SK-N-SH (cell line): Measurements from ENCODE around the gene ARHGAP26. TPM values are rescaled to one million over a fixed set of nuclear protein-coding genes. Genes with fewer than 3 reads are reported as not detected.

ENCODE experiments used
- CTCF ChIA-PET: fragments of 300-600, 350-600 bp; formaldehyde crosslinking; extraction: SDS; loops from one replicate; lab custom pipeline; 2021; lab: Yijun Ruan, JAX
- POLR2A ChIA-PET: fragments of 350-600 bp; sonication (Branson Sonifier 250); formaldehyde crosslinking; extraction: SDS; loops from one replicate; lab custom pipeline; 2020; ENCODE audit warnings: antibody characterized with exemption, inconsistent platforms; lab: Yijun Ruan, JAX
- DNase-seq: peaks from one replicate; pipeline ENCODE4 v3.0.0; 2012
- H2AFZ ChIP-seq: fragments of 200-600 bp; sonication (generic); 2 replicates; pipeline ENCODE4 v1.8.1; 2016; ENCODE audit warnings: antibody characterized with exemption, mild to moderate bottlenecking, low read depth
- H3F3A ChIP-seq: fragments of 200-600 bp; sonication (generic); replicated peaks from 2 replicates; pipeline ENCODE3; 2016; ENCODE audit warnings: antibody characterized with exemption, mild to moderate bottlenecking; ENCODE audit not compliant: insufficient read depth
- H3K27ac ChIP-seq, 2 experiments: fragments of 200-500 bp in 1 of 2; fragments of 200-600 bp in 1 of 2; sonication (Bioruptor generic) in 1 of 2; sonication (generic), shearing (Covaris generic) in 1 of 2; 2 replicates each; pipeline versions ENCODE4 v1.5.1 to v1.6.1; 2014 to 2016; ENCODE audit warnings: low read depth in 2 of 2, inconsistent platforms in 1 of 2, low read length in 1 of 2, mild to moderate bottlenecking in 1 of 2, mixed read lengths in 1 of 2
- H3K27me3 ChIP-seq: fragments of 200-600 bp; sonication (generic), shearing (Covaris generic); 2 replicates; pipeline ENCODE4 v1.6.1; 2016; ENCODE audit warnings: mixed run types; ENCODE audit not compliant: insufficient read depth
- H3K36me3 ChIP-seq, 2 experiments: fragments of 200-500 bp in 1 of 2; fragments of 200-600 bp in 1 of 2; sonication (Bioruptor generic) in 1 of 2; sonication (generic) in 1 of 2; replicated peaks in 1 of 2; 2 replicates each; pipeline versions ENCODE3 to v1.5.1; 2014 to 2016; ENCODE audit warnings: low read length in 1 of 2, mild to moderate bottlenecking in 1 of 2; ENCODE audit not compliant: insufficient read depth in 2 of 2, control insufficient read depth in 1 of 2
- H3K4me1 ChIP-seq, 2 experiments: fragments of 200-500 bp in 1 of 2; fragments of 200-600 bp in 1 of 2; sonication (Bioruptor generic) in 1 of 2; sonication (generic), shearing (Covaris generic) in 1 of 2; 2 replicates each; pipeline versions ENCODE4 v1.5.1 to v1.6.1; 2014 to 2016; ENCODE audit warnings: low read depth in 1 of 2, low read length in 1 of 2, mixed run types in 1 of 2; ENCODE audit not compliant: insufficient read depth in 2 of 2, control insufficient read depth in 1 of 2
- H3K4me2 ChIP-seq: fragments of 200-600 bp; sonication (generic), shearing (Covaris generic); 2 replicates; pipeline ENCODE4 v1.6.1; 2017; ENCODE audit warnings: mixed run types
- H3K4me3 ChIP-seq, 2 experiments: fragments of 200-500 bp in 1 of 2; fragments of 200-600 bp in 1 of 2; sonication (Bioruptor generic) in 1 of 2; sonication (generic), shearing (Covaris generic) in 1 of 2; 2 replicates each; pipeline versions ENCODE4 v1.5.1 to v1.8.1; 2014 to 2016; ENCODE audit warnings: low read depth in 2 of 2, inconsistent platforms in 1 of 2, low read length in 1 of 2, mild to moderate bottlenecking in 1 of 2, mixed read lengths in 1 of 2, moderate library complexity in 1 of 2
- H3K79me2 ChIP-seq: fragments of 200-600 bp; sonication (generic); 2 replicates; pipeline ENCODE4 v1.8.1; 2017; ENCODE audit warnings: mild to moderate bottlenecking; ENCODE audit not compliant: insufficient read depth
- H3K9ac ChIP-seq: fragments of 200-600 bp; sonication (generic); 2 replicates; pipeline ENCODE4 v1.6.1; 2017; ENCODE audit warnings: mixed run types
- H3K9me2 ChIP-seq: fragments of 200-600 bp; sonication (generic); 2 replicates; pipeline ENCODE4 v1.6.1; 2017; ENCODE audit warnings: mixed run types
- H3K9me3 ChIP-seq: fragments of 200-600 bp; sonication (generic); 2 replicates; pipeline ENCODE4 v1.6.1; 2017; ENCODE audit warnings: mixed run types, mild to moderate bottlenecking, moderate library complexity
- H4K20me1 ChIP-seq: fragments of 200-600 bp; sonication (generic); 2 replicates; pipeline ENCODE4 v1.6.1; 2017; ENCODE audit warnings: mild to moderate bottlenecking, mixed run types; ENCODE audit not compliant: insufficient read depth
- ELF1 ChIP-seq: IDR thresholded peaks from 2 replicates; pipeline ENCODE4 v1.4.0; 2012
- EP300 ChIP-seq, 2 experiments: IDR thresholded peaks; 2 replicates each; pipeline versions ENCODE4 v1.4.0 to v1.6.1; 2012; ENCODE audit warnings: borderline replicate concordance in 1 of 2, low read depth in 1 of 2, low read length in 1 of 2
- EZH2phosphoT487 ChIP-seq: fragments of 200-600 bp; sonication (generic); IDR thresholded peaks from 2 replicates; pipeline ENCODE4 v1.6.1; 2017; ENCODE audit warnings: low read depth, mixed run types, mild to moderate bottlenecking, antibody characterized with exemption, moderate library complexity, borderline replicate concordance
- FOSL2 ChIP-seq: IDR thresholded peaks from 2 replicates; pipeline ENCODE4 v1.4.0; 2012; ENCODE audit warnings: low read depth, mild to moderate bottlenecking, moderate library complexity, borderline replicate concordance
- FOXJ3 ChIP-seq: sonication (generic); formaldehyde crosslinking; IDR thresholded peaks from 2 replicates; pipeline ENCODE4 v1.5.1; 2020; ENCODE audit warnings: mild to moderate bottlenecking, missing genetic modification reagents
- FOXM1 ChIP-seq: IDR thresholded peaks from 2 replicates; pipeline ENCODE4 v1.4.0; 2012; ENCODE audit warnings: low read depth, mild to moderate bottlenecking
- GABPA ChIP-seq: IDR thresholded peaks from 2 replicates; pipeline ENCODE4 v1.4.0; 2012; ENCODE audit warnings: low read depth, mild to moderate bottlenecking
- GATA2 ChIP-seq: sonication (generic); formaldehyde crosslinking; IDR thresholded peaks from 2 replicates; pipeline ENCODE4 v1.5.0; 2020; ENCODE audit warnings: mild to moderate bottlenecking, missing genetic modification reagents
- MXI1 ChIP-seq: IDR thresholded peaks from 2 replicates; pipeline ENCODE4 v1.6.1; 2012; ENCODE audit warnings: mild to moderate bottlenecking, low read depth, low read length, improper control_type of control experiment
- NFIC ChIP-seq: IDR thresholded peaks from 2 replicates; pipeline ENCODE4 v1.4.0; 2012; ENCODE audit warnings: borderline replicate concordance
- POLR2AphosphoS5 ChIP-seq: IDR thresholded peaks from 2 replicates; pipeline ENCODE4 v1.6.1; 2012; ENCODE audit warnings: low read depth, low read length
- RAD21 ChIP-seq: IDR thresholded peaks from 2 replicates; pipeline ENCODE4 v1.6.1; 2012; ENCODE audit warnings: mild to moderate bottlenecking, low read length
- RFX5 ChIP-seq: IDR thresholded peaks from 2 replicates; pipeline ENCODE4 v1.6.1; 2012; ENCODE audit warnings: mild to moderate bottlenecking, improper control_type of control experiment, low read length
- RXRA ChIP-seq: IDR thresholded peaks from 2 replicates; pipeline ENCODE4 v1.4.0; 2012; ENCODE audit warnings: low read depth, mild to moderate bottlenecking, borderline replicate concordance
- SIN3A ChIP-seq: IDR thresholded peaks from 2 replicates; pipeline ENCODE4 v1.6.1; 2012; ENCODE audit warnings: low read depth, mild to moderate bottlenecking, low read length, moderate library complexity, borderline replicate concordance
- YY1 ChIP-seq: IDR thresholded peaks from 2 replicates; pipeline ENCODE4 v1.4.0; 2012; ENCODE audit warnings: low read depth, mild to moderate bottlenecking
- WGBS: methylation state at CpG from one replicate; pipeline ENCODE4 v1.1.6; 2017; ENCODE audit warnings: low lambda C conversion rate; 5-methylcytosine and 5-hydroxymethylcytosine counted together
- polyA plus RNA-seq, 3 experiments: library from polyadenylated mRNA; depleted of rRNA; stranded (reverse); fragments of >200 nt; gene quantifications; 2 replicates each; pipeline ENCODE4 v1.2.3, GENCODE V29; 2012
- TF ChIP-seq, protein P1 (sequence below): IDR thresholded peaks from 2 replicates; pipeline ENCODE4; 2012
- TF ChIP-seq, protein P2 (sequence below): IDR thresholded peaks from 2 replicates; pipeline ENCODE4 v1.6.1; 2012; ENCODE audit warnings: mild to moderate bottlenecking, low read depth, low read length, moderate library complexity
- TF ChIP-seq, protein P3 (sequence below): IDR thresholded peaks from 2 replicates; pipeline ENCODE4 v1.4.0; 2012; ENCODE audit warnings: low read depth, borderline replicate concordance

The ARHGAP26 gene
- polyA plus RNA-seq, 1 of the 3 experiments (the other 2 are of a cell fraction), result 6.1 TPM

DNA sequence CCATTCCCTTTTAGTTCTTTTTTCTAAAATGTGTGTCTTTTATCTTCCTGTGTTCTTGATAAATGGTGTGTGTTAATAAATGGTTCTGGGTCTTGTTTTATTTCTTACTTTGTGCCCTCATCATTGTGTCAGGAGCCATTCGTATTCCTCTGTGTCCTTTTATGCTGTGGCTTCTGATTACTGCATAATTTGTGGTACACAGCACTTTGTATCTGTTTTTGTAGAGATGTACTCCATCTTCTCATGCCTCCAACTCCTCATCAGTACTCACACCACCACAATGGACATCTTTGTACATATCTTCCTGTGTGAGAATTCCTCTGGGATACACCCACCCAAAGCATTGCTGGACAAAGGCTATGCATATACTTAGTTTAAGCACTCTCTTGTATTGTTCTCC lies 247.4 kb downstream of the ARHGAP26 start:
- Histone ChIP-seq H3K27me3 (no peaks in the 10 kb centered on the region), H3K36me3 (peaks cover 4 to 22% of the 10 kb centered on the region in 2 experiments), H3K9ac (no peak overlapping the region), H3K9me2 (no peaks in the 10 kb centered on the region), H3K4me3 (no peak overlapping the region), H3K27ac (no peak overlapping the region), H4K20me1 (no peaks in the 10 kb centered on the region)
- 100% methylated on average over 1 of the region's 1 CpG for WGBS
- TF ChIP-seq SIN3A, result no peak
- no peak for TF ChIP-seq POLR2AphosphoS5
- no peak for TF ChIP-seq GABPA
- TF ChIP-seq, protein P1, sequence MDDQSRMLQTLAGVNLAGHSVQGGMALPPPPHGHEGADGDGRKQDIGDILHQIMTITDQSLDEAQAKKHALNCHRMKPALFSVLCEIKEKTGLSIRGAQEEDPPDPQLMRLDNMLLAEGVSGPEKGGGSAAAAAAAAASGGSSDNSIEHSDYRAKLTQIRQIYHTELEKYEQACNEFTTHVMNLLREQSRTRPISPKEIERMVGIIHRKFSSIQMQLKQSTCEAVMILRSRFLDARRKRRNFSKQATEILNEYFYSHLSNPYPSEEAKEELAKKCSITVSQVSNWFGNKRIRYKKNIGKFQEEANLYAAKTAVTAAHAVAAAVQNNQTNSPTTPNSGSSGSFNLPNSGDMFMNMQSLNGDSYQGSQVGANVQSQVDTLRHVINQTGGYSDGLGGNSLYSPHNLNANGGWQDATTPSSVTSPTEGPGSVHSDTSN, result no peak
- no peak for TF ChIP-seq FOXM1
- TF ChIP-seq EP300 (IDR thresholded peaks at IDR 0.05; ENCODE audit: borderline replicate concordance in 1 of 2, low read depth in 1 of 2, low read length in 1 of 2), result no peak
- TF ChIP-seq FOSL2, result no peak
- TF ChIP-seq, all 33 proteins: peak for 0
- H3K79me2 ChIP-seq, result no peaks in the 10 kb centered on the region
- H3K4me2 ChIP-seq, result no peak overlapping the region
- no peaks in the 10 kb centered on the region for H3K9me3 ChIP-seq
- H3F3A ChIP-seq, result no peaks in the 10 kb centered on the region
- no peak for DNase-seq
- peaks cover 0 to 10% of the 10 kb centered on the region in 2 experiments; a peak in 1 of 4 replicates for H3K4me1 ChIP-seq
- ChIA-PET POLR2A (no interaction called here), CTCF (interaction anchor here (1.4 kb wide), 1 partner anchor 17 kb away, joined by 4 read pairs; no protein-coding TSS in a partner anchor)
- H2AFZ ChIP-seq, result no peak overlapping the region

DNA sequence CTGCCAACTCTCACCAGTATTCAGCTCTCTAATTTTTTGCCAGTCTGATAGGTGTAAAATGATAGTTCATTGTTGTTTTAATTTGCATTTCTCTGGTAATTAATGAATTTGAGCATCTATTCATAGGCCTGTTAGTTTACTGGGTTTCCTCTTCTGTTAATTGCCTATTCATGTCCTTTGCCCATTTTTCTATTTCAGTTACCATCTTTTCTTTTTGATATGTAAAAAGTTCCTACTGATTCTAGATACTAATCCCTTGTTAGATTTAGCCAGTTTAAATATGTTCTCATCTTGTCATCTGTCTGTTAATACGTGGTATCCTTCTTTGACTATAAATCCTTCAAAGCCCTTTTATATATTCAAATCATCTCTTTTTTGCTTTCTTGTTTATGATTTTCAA lies 247.8 kb downstream of the ARHGAP26 start:
- WGBS, result 92% methylated on average over 1 of the region's 1 CpG
- Histone ChIP-seq H3K4me2 (no peak overlapping the region), H3K9me3 (no peaks in the 10 kb centered on the region), H3K9me2 (no peaks in the 10 kb centered on the region), H3K27ac (no peak overlapping the region), H3K36me3 (peaks cover 4 to 22% of the 10 kb centered on the region in 2 experiments), H2AFZ (no peak overlapping the region), H3K9ac (no peak overlapping the region), H3K79me2 (no peaks in the 10 kb centered on the region), H4K20me1 (no peaks in the 10 kb centered on the region), H3K27me3 (no peaks in the 10 kb centered on the region), H3K4me3 (no peak overlapping the region), H3F3A (no peaks in the 10 kb centered on the region)
- DNase-seq, result no peak
- POLR2A ChIA-PET, result no interaction called here
- TF ChIP-seq GATA2 (CRISPR knock-in tag) (no peak), RFX5 (no peak), ELF1 (no peak), FOXJ3 (CRISPR knock-in tag) (no peak), EZH2phosphoT487 (no peak), MXI1 (no peak), POLR2AphosphoS5 (no peak), RAD21 (no peak), YY1 (no peak), RXRA (no peak), NFIC (no peak), SIN3A (no peak)
- TF ChIP-seq, protein P2, sequence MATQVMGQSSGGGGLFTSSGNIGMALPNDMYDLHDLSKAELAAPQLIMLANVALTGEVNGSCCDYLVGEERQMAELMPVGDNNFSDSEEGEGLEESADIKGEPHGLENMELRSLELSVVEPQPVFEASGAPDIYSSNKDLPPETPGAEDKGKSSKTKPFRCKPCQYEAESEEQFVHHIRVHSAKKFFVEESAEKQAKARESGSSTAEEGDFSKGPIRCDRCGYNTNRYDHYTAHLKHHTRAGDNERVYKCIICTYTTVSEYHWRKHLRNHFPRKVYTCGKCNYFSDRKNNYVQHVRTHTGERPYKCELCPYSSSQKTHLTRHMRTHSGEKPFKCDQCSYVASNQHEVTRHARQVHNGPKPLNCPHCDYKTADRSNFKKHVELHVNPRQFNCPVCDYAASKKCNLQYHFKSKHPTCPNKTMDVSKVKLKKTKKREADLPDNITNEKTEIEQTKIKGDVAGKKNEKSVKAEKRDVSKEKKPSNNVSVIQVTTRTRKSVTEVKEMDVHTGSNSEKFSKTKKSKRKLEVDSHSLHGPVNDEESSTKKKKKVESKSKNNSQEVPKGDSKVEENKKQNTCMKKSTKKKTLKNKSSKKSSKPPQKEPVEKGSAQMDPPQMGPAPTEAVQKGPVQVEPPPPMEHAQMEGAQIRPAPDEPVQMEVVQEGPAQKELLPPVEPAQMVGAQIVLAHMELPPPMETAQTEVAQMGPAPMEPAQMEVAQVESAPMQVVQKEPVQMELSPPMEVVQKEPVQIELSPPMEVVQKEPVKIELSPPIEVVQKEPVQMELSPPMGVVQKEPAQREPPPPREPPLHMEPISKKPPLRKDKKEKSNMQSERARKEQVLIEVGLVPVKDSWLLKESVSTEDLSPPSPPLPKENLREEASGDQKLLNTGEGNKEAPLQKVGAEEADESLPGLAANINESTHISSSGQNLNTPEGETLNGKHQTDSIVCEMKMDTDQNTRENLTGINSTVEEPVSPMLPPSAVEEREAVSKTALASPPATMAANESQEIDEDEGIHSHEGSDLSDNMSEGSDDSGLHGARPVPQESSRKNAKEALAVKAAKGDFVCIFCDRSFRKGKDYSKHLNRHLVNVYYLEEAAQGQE, result no peak
- TF ChIP-seq, protein P3, sequence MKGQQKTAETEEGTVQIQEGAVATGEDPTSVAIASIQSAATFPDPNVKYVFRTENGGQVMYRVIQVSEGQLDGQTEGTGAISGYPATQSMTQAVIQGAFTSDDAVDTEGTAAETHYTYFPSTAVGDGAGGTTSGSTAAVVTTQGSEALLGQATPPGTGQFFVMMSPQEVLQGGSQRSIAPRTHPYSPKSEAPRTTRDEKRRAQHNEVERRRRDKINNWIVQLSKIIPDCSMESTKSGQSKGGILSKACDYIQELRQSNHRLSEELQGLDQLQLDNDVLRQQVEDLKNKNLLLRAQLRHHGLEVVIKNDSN, result no peak
- TF ChIP-seq, all 33 proteins: peak for 0
- H3K4me1 ChIP-seq, result peaks cover 0 to 15% of the 10 kb centered on the region in 2 experiments; a peak in 2 of 4 replicates
- CTCF ChIA-PET, result interaction anchor here (1.4 kb wide), 1 partner anchor 18 kb away, joined by 4 read pairs; no protein-coding TSS in a partner anchor
